DND-41 (cell line): ENCODE data around the gene NCOR2.

Experiments used
- ATAC-seq: fragments of 200-7000 bp; cut with Tn5 transposase; 3 replicates; pipeline ENCODE4 v1.9.1; 2021; ENCODE audit warnings: low read depth; ENCODE audit not compliant: insufficient read depth
- DNase-seq: peaks from one replicate; pipeline ENCODE4 v3.0.0-alpha.2; 2020
- H2AFZ ChIP-seq: 2 replicates; pipeline ENCODE4 v1.6.0; 2012; ENCODE audit warnings: low read depth, low read length
- H3K27ac ChIP-seq: 2 replicates; pipeline ENCODE4 v1.5.1; 2012; ENCODE audit warnings: low read length, inconsistent platforms
- H3K27me3 ChIP-seq: fragments of 200-600 bp; sonication (generic); 2 replicates; pipeline ENCODE4 v1.6.0; 2012; ENCODE audit warnings: low read length, mild to moderate bottlenecking, inconsistent platforms; ENCODE audit not compliant: insufficient read depth, poor library complexity
- H3K36me3 ChIP-seq: 2 replicates; pipeline ENCODE4 v1.5.1; 2012; ENCODE audit warnings: low read length, inconsistent platforms; ENCODE audit not compliant: insufficient read depth
- H3K4me1 ChIP-seq: 2 replicates; pipeline ENCODE4 v1.5.1; 2012; ENCODE audit warnings: mild to moderate bottlenecking, low read length; ENCODE audit not compliant: insufficient read depth
- H3K4me2 ChIP-seq: 2 replicates; pipeline ENCODE4 v1.6.0; 2012; ENCODE audit warnings: mild to moderate bottlenecking, moderate library complexity, low read length, inconsistent platforms; ENCODE audit not compliant: insufficient read depth
- H3K4me3 ChIP-seq, 2 experiments: fragments of 200-600 bp in 1 of 2; shearing (Covaris generic) in 1 of 2; 2 replicates each; pipeline ENCODE4 v1.5.1; 2012 to 2016; ENCODE audit warnings: inconsistent platforms in 2 of 2, low read length in 2 of 2, mild to moderate bottlenecking in 2 of 2, low read depth in 1 of 2, moderate library complexity in 1 of 2
- H3K79me2 ChIP-seq: 2 replicates; pipeline ENCODE4 v1.6.0; 2012; ENCODE audit warnings: low read length, inconsistent platforms; ENCODE audit not compliant: insufficient read depth
- H3K9ac ChIP-seq: 2 replicates; pipeline ENCODE4 v1.6.0; 2012; ENCODE audit warnings: low read depth, mild to moderate bottlenecking, inconsistent platforms, low read length, moderate library complexity
- H3K9me3 ChIP-seq: 2 replicates; pipeline ENCODE4 v1.5.1; 2012; ENCODE audit warnings: low read length, moderate library complexity, mild to moderate bottlenecking, inconsistent platforms; ENCODE audit not compliant: insufficient read depth, severe bottlenecking
- H4K20me1 ChIP-seq: 2 replicates; pipeline ENCODE4 v1.6.0; 2012; ENCODE audit warnings: low read length; ENCODE audit not compliant: insufficient read depth
- EZH2 ChIP-seq: IDR thresholded peaks from 3 replicates; pipeline ENCODE4 v1.6.1; 2012; ENCODE audit warnings: borderline replicate concordance, low read depth, mild to moderate bottlenecking, moderate library complexity, low read length, inconsistent platforms; ENCODE audit not compliant: severe bottlenecking
- TF ChIP-seq, protein P1 (sequence below): IDR thresholded peaks from 2 replicates; pipeline ENCODE4 v1.5.1; 2012; ENCODE audit warnings: borderline replicate concordance, low read length, moderate library complexity, mild to moderate bottlenecking; ENCODE audit not compliant: poor library complexity, severe bottlenecking; ENCODE audit errors: extremely low read depth

The NCOR2 gene

DNA sequence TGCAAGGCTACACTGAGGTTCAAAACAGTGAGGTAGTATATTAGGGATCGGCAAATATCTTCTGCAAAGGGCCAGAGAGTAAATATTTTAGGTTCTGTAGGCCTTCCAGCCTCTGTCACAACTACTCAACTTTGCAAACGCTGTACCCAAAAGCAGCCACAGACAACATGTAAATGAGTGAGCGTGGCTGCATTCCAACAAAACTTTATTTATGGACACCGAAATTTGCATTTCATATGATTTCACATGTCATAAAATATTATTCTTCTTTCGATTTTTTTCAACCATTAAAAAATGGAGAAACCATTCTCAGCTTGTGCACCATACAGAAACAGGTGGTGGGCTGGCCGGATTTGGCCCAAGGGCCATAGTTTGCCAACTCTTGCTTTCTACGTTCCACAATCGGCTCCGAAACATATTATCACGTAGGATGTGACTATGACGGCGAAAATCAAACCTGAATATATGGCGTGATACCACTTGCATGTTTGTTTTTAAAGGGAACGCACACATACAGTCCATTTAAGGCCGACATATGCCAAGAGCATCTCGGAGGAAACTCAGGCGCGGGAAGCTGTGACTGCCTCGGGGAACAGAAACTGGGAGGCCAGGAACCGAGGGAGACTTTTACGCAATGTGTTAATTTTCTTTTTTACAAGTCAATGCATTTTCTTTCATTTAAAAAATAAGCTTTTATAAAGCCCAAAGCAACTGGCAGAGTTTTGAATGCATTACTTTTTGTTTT is 7.1 kb downstream of the NCOR2 start:
- Histone ChIP-seq H3K4me3 (no peak overlapping the region), H3K9ac (no peak overlapping the region), H3K36me3 (no peaks in the 10 kb centered on the region; the same call in 1 of the 2 replicates), H4K20me1 (peaks cover 97% of the 10 kb centered on the region), H3K79me2 (peaks cover 99% of the 10 kb centered on the region), H3K4me2 (no peak overlapping the region), H3K27ac (no peak overlapping the region), H2AFZ (no peak overlapping the region), H3K4me1 (peaks cover 6% of the 10 kb centered on the region), H3K9me3 (no peaks in the 10 kb centered on the region), H3K27me3 (no peaks in the 10 kb centered on the region)
- DNase-seq (no peak), ATAC-seq (no peak)
- TF ChIP-seq, protein P1, sequence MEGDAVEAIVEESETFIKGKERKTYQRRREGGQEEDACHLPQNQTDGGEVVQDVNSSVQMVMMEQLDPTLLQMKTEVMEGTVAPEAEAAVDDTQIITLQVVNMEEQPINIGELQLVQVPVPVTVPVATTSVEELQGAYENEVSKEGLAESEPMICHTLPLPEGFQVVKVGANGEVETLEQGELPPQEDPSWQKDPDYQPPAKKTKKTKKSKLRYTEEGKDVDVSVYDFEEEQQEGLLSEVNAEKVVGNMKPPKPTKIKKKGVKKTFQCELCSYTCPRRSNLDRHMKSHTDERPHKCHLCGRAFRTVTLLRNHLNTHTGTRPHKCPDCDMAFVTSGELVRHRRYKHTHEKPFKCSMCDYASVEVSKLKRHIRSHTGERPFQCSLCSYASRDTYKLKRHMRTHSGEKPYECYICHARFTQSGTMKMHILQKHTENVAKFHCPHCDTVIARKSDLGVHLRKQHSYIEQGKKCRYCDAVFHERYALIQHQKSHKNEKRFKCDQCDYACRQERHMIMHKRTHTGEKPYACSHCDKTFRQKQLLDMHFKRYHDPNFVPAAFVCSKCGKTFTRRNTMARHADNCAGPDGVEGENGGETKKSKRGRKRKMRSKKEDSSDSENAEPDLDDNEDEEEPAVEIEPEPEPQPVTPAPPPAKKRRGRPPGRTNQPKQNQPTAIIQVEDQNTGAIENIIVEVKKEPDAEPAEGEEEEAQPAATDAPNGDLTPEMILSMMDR: no peak

DNA sequence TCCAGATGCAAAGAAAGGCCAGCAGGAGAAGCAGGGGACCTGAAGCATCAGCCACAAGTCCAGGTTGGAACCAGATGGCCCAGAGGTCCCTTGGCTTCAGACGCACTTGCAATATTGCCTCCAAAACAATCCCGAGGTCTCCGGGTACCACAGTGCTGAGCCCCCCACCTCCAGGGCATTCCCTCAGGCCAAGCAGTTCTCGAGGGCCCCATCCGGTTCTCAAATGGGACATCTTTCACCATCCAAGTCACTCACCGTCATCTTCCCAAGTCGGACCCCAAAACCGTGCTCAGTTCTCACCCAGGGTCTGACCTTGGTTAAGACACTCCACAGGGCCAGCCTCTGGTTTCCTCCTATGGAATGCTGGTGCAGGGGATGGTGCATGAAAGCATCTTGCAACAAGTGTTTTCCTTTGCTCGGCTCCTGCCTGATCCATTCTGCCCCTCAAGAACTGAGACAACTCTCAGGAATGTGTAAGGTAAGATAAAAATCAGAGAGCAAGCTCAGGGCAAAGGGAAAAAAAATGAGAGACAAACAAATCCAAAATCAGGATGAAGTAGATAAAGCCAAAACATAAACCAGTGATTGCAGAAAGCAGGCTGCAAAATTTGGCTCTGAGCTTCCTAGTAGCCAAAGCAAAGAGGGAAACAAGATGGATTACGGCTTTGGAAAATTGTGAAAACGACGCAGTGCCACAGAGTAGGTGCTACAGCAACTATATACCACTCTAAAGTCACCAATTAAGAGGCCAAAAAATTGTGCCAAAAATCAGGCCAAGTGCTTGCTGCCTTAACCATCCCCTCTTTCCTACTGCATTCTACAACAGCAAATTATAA is 8.0 kb downstream of the NCOR2 start:
- no peak overlapping the region for H3K9ac ChIP-seq
- DNase-seq (no peak), ATAC-seq (no peak)
- H3K4me2 ChIP-seq: no peak overlapping the region
- TF ChIP-seq, protein P1: no peak
- TF ChIP-seq EZH2: no peak
- H4K20me1 ChIP-seq: peaks cover 98% of the 10 kb centered on the region
- H3K36me3 ChIP-seq: no peaks in the 10 kb centered on the region; the same call in 1 of the 2 replicates
- H3K27me3 ChIP-seq: no peaks in the 10 kb centered on the region
- peaks cover 99% of the 10 kb centered on the region for H3K79me2 ChIP-seq
- H3K9me3 ChIP-seq: no peaks in the 10 kb centered on the region
- no peaks in the 10 kb centered on the region for H3K4me1 ChIP-seq
- H2AFZ ChIP-seq: no peak overlapping the region
- H3K4me3 ChIP-seq: no peak overlapping the region
- H3K27ac ChIP-seq: no peak overlapping the region

DNA sequence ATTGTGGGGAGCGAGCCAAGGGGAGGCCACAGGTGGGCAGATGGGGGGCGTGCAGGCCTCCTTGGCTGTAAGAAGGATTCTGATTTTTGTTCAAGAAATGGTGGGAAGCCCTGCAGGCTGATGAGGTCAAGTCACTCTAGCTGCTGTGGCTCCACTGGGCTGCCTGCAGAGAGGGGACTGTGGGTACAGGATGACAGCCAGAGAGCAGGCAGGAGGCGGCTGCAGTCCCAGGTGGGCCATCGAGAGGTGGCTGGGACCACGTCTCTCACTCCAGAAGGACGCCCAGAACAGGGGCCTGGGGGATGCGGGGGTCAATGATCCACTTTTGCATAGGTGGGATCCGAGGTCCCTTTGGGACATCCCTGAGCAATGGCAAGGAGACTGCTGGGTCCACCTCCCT is 9.1 kb downstream of the NCOR2 start:
- Histone ChIP-seq H3K79me2 (peaks cover 100% of the 10 kb centered on the region), H3K4me1 (no peaks in the 10 kb centered on the region), H4K20me1 (peaks cover 99% of the 10 kb centered on the region), H3K9ac (no peak overlapping the region), H3K4me2 (no peak overlapping the region), H3K27me3 (no peaks in the 10 kb centered on the region), H3K36me3 (no peaks in the 10 kb centered on the region; the same call in 1 of the 2 replicates), H2AFZ (no peak overlapping the region), H3K27ac (no peak overlapping the region), H3K9me3 (no peaks in the 10 kb centered on the region), H3K4me3 (no peak overlapping the region)
- ATAC-seq (no peak), DNase-seq (no peak)
- no peak for TF ChIP-seq EZH2
- TF ChIP-seq, protein P1: no peak
